M059J (cell line): ENCODE measurements around the gene TMEM192. TPM values are rescaled to one million over a fixed set of nuclear protein-coding genes. Genes with fewer than 3 reads are reported as not detected.
A peak's percentile ranks its signal among the peaks of the same experiment; 100 is the strongest.
"Not testable (repeated sequence)": the region's sequence is repeated elsewhere in the genome, so short reads cannot be mapped to it uniquely, and the experiment has no call there.

ENCODE experiments used
- DNase-seq: peaks from one replicate; pipeline ENCODE4 v3.0.0-alpha.2; 2012; ENCODE audit warnings: low read depth
- total RNA-seq: library from RNA; depleted of rRNA; stranded (reverse); fragments of >200 nt; shearing (Covaris generic); gene quantifications from 2 replicates; pipeline ENCODE4 v1.2.3, GENCODE V29; 2014

Gene TMEM192
- total RNA-seq, 1 experiment from 2014 or later = 20.7 TPM

DNA sequence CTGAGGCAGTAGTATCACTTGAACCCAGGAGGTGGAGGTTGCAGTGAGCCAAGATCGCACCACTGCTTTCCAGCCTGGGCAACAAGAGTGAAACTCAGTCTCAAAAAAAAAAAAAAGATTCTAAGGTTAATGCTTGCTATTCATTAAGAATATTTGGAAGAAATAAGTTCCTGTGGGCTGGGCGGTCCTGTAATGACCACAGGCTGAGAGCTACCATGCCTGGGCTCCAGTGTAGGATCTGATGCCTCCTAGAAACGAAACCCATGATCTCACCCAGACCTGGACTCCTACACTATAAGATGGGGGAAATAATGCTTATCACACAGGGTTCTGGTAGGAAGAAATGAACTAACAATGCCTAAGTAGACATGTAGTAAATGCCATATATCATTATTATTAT, 17.8 kb downstream of the TMEM192 start:
- no peak for DNase-seq

DNA sequence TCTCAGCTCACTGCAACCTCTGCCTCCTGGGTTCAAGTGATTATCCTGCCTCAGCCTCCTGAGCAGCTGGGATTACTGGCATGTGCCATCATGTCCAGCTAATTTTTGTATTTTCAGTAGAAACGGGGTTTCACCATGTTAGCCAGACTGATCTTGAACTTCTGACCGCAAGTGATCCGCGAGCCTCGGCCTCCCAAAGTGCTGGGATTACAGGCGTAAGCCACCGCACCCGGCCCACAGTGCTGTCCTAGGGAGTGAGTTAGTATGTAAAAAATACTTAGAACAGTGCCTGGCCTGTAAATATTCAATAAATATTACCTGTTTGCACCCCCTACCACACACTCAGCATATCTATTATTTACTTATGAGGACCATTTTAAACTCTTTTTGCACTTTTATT, 20.5 kb downstream of the TMEM192 start:
- not testable (repeated sequence) for DNase-seq

DNA sequence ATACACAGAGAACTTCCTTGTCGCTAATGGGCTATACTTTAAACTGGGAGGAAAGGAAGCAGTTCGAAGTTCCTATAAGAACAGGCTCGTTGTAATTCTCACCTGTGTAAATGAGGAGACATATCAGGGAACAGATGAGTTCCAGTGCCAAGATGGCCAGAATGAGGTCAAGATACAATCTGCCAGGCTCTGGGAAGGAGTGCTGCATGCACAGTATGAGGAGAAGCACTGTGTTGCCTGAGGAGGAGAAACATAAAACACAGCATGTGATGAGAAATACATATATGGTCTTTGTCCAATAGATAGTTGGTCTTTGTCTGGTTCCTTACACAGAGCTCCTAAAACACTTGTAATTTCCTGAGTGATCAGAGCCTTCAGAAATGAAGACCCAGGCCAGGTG, 24.3 kb downstream of the TMEM192 start:
- no peak for DNase-seq

DNA sequence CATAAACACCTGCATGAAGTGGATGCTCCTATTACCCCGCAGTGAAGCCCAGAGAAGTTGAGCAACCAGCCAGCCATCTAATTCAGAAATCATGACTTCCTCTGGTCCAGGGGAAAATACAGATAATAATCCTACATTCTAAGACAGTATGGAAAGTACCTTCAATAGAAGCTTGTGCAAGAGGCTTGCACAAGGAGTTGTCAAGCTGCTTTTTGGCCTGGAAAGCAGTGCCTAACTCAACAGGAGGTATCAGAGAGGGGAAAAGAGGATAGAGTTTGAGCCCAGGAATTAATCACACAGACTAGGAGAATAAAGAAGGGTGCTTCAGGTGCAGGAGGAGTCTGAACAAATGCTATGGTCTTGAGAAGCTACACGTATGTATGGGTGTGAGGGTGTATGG, 26.7 kb downstream of the TMEM192 start:
- DNase-seq = no peak

DNA sequence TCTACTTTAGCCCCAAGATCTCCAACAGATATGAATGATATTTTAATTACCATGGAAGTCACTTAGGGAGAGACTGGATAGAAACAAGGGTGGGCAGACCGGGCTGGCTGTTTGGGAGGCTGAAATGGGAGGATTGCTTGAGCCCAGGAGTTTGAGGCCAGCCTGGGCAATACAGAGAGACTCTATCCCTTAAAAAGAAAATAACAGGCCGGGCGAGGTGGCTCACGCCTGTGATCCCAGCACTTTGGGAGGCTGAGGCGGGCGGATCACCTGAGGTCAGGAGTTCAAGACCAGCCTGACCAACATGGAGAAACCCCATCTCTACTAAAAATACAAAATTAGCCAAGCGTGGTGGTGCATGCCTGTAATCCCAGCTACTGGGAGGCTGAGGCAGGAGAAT, 27.9 kb downstream of the TMEM192 start:
- DNase-seq = not testable (repeated sequence)

DNA sequence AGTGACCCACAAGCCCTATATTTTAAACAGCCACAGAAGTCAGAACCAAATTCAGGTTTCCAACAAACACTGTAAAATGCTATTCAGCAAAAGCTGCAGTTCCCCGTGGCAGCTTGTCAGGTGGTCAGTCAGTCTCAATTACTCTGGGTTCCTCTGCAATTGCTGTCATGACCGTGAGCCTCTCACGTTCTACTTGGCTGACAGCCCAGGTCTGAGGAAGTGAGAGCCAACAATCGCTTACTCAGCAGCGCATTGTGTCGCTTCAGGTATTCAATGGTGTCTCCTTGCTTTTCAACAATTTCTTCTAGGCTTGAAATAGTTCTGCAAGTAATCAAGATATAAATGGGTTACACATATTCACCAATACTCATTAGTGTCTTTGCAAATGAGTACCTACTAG, 33.2 kb downstream of the TMEM192 start:
- peak; percentile 54 for DNase-seq

DNA sequence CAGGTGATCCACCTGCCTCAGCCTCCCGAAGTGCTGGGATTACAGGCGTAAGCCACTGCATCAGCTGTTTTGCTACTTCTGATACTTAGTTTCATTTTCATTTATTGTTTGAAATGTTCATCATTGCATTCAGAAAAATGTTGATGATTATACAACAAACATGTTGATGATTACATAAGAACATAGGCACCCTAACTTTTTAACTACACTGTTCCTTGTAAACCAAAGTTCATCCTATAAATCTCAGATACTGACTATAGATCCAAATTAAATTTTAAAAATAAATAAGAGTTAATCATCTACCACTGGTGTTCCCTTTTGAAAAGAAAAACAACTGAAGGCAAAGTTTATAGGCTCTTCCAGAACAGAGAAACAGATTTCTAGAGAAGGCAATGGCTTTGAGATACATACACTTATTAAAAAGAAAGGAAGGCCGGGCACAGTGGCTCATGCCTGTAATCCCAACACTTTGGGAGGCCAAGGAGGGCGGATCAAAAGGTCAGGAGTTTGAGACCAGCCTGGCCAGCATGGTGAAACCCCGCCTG, 35.6 kb downstream of the TMEM192 start:
- no peak for DNase-seq

DNA sequence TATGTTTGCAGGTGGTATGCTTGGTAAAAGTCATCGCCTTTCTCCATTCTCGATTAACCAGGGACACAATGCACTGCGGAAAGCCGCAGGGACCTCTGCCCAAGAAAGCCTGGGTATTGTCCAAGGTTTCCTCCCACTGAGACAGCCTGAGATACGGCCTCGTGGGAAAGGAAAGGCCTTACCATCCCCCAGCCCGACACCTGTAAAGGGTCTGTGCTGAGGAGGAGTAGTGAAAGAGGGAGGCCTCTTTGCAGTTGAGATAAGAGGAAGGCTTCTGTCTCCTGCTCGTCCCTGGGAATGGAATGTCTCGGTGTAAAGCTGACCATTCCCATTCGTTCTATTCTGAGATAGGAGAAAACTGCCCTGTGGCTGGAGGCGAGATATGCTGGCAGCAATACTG, 39.3 kb downstream of the TMEM192 start:
- DNase-seq = not testable (repeated sequence)

DNA sequence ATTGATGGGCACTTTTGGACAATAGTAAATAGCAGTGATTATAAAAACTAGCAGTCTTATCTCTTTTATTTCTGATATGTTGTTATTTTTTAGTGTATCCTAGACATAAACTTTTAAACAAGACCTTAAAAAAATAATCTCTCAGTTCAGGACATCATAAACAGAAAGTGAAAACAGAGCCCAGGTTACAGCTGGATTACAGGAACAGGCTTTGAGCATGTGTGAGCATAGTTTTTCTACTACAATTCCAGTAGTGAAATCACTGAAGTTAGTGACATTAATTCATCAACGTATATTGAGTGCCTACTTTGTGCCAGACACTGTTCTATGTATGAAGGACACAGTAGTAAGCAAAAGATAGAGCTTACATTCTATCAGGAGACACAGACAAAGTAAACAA, 42.1 kb downstream of the TMEM192 start:
- DNase-seq = no peak

DNA sequence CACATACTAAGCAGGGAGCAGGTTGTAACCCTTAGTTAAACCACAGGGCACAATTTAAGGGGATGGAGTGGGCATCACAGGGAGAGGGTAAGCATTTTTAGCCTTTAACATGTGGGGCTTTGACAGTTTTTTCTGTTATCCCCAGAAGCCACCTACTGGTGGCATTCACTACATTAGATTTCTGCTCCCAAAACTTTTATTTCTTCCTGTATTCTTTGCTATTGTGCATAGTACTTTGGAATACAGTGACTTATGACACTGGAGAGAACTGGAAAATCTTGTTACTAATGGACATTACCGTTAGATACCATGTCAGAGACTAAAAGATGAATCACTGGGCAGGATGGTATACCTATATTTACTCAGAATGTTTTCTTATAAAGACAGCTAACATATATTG, 51.7 kb downstream of the TMEM192 start:
- no peak for DNase-seq

DNA sequence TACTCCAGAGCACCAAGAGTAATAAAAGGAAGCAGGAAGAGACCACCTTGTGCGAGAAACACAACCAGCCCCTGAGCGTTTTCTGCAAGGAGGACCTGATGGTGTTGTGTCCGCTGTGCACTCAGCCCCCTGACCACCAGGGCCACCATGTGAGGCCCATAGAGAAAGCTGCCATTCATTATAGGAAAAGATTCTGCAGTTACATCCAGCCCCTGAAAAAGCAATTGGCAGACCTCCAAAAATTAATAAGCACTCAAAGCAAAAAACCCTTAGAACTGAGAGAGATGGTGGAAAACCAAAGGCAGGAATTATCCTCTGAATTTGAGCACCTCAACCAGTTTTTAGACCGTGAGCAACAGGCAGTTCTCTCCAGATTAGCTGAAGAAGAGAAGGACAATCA, 53.3 kb downstream of the TMEM192 start:
- DNase-seq = no peak

DNA sequence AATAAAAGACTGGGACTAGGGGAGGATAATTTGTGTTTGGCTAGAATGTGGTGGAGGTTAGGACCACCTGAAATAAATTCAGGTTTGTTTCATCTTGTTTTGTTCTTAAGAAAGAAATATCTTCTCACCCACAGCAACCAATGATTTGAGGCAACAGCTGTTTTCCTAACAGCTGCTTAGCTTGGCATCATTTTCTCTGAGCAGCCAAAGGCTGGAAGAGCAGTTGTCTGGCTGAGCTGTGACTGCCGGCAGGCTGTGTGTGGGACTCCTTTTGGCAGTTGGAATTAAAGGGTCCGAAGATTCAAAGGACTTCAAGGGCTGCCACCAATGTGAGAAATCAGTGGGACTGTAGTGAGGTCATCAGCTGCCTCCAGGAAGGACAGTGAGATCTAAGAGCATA, 54.0 kb downstream of the TMEM192 start:
- no peak for DNase-seq

DNA sequence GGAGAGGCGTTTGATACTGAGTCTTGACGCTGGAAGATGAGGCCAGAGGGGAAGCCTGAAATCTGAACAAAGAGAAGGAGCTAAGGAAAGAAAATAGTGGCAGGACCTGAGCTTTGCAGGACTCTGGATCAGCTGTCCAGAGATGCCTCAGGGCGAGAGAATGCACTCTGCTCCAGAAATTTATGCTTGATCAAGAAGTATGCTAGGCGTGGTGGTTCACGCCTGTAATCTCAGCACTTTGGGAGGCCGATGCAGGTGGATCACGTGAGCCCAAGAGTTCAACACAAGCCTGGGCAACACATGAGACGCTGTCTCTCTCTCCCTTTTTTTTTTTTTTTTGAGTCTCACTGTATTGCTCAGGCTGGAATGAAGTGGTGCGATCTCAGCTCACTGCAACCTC, 57.1 kb downstream of the TMEM192 start:
- DNase-seq = no peak

DNA sequence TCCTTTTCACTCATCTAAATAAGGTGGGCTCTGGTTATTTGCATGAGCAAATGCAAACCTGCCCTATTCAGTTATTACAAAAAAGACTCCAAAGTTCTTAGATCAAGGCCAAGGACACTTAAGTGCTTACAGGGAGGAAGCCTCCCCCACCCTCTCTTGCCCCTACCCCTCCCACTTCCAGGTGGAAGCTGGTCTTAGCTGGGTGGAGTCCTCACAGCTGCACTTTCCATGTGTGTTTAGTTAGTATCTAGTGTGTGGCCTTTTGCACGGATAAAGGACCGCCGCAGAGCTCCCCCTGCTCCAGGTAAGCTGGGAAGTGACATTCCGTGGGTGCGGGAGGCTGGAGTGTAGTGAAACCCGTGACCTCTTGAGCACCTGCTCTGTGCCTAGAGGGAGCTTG, 59.0 kb downstream of the TMEM192 start, which contains the start of gene TRIM75:
Gene TRIM75 (plus strand): TSS at position 222 of the 400 bp plus-strand sequence. CDS start 5,282 bp downstream, outside the sequence.
- DNase-seq = no peak

DNA sequence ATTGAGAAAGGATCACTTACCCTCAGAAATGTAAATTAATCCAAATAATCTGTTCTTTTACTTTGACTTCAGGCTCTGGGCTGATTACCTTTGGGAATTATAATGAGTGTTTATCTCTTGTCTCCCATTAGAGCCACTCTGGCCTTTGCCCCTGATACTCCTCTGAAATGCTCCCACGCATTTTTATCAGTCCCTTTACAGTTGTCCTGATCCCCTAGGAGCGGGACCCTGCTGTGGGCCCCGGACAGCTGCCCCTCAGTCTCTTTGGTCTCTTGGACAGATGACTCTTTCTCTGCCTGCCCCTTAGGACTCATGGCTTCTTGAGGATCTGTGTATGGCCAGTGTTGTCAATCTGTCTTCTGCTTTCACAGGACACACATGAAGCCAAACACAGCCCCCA, 60.0 kb downstream of the TMEM192 start:
- DNase-seq = no peak

DNA sequence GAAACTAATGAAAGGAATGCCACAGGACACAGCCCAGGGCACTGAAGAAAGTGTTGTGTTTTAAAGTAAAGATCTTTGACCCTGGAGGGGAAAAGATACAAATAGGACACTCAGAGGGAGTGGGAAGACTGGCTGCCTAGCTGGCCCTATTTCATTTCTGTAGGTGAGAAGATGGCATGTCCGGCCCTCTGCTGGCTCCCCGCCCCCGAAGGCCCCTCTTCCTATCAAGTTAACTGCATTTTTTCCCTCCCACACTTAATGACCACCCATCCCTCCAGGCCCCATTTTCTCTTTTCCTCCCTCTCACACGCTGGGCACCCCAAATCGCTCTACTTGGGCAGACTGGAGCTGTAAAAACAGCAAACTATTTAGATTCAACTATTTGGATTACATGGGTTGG, 64.5 kb downstream of the TMEM192 start:
- no peak for DNase-seq

DNA sequence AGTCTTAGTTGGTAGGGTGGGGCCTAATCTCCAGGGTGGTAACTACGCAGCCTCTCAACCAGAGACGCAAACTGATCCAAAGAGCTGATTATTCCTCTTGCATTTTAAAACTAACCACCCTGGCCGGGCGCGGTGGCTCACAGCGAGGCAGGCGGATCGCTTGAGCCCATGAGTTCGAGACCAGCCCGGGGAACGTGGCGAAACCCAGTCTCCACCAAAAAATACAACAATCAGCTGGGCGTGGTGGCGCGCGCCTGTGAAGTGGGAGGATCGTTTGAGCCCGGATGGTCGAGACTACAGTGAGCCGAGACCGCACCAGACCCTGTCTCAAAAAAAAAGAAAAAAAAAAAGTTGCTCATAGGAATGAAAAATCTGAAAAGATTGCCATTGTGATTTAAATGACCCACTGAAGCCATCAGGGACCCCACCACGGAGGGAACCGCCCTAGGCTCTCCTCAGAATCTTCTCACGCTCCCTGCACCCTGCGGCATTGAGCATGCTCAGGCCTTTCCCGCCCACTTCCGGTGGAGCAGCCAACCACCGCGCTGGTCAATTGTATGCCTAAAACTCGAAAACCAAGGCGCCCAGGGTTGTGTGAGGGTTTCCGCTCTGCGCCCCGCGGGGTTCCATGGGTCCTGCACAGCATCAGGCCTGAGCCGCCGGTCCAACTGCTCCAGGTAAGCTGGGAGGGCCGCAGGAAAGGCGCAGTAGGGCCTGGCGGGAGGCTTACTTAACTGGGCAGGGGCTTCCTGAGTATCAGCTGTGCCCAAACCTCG, 81.0 kb downstream of the TMEM192 start, which contains the start of gene TRIM60:
Gene TRIM60 (plus strand): TSS at position 564 of the 776 bp plus-strand sequence. CDS start 8,074 bp downstream, outside the sequence.
- no peak for DNase-seq

DNA sequence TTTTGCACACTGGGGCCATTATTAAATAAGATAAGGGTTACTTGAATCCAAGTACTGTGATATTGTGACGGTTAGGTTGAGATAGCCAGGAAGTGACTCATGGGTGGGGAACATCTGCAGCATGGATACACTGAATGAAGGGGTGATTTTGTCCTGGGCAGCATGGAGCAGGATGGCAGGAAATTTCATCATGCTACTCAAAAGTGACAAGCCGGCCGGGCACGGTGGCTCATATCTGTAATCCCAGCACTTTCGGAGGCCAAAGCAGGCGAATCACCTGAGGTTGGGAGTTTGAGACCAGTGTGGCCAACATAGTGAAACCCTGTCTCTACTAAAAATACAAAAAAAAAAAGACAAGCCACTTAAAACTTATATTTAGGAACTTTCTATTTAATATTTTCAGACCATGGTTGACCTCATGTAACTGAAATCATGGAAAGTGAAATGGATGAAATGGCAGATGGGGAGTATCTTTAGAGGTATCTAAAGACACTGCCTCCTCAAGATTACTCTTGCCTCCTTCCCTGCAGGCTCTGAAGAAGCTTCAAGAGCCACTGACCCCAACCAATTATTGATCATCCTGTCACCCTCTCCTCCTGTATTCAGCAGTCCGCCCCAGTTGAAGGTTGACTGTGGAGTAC, 84.8 kb downstream of the TMEM192 start:
- peak; percentile 22 for DNase-seq

DNA sequence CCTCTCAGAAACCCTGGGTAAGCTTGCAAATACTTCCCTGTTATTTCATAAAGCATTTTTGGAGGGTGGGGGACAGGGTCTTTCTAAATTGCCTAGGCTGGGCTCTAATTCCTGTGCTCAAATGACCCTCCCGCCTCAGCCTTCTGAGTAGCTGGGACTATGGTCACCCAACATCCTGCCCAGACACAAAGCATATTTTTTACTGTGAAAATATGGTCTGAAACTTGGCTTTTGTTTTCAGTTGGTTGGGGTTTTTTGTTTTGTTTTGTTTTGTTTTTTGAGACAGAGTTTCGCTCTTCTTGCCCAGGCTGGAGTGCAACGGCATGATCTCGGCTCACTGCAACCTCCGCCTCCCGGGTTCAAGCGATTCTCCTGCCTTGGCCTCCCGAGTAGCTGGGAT, 86.9 kb downstream of the TMEM192 start:
- DNase-seq = not testable (repeated sequence)
